ENCODE data around the gene RHBDL3.

GRCh38 chr17:32222621-32223020 is 43.0 kb upstream of the RHBDL3 start:
- TF ChIP-seq POLR2A (IDR thresholded peaks at IDR 0.05) = no peak
- TF ChIP-seq, protein P1, sequence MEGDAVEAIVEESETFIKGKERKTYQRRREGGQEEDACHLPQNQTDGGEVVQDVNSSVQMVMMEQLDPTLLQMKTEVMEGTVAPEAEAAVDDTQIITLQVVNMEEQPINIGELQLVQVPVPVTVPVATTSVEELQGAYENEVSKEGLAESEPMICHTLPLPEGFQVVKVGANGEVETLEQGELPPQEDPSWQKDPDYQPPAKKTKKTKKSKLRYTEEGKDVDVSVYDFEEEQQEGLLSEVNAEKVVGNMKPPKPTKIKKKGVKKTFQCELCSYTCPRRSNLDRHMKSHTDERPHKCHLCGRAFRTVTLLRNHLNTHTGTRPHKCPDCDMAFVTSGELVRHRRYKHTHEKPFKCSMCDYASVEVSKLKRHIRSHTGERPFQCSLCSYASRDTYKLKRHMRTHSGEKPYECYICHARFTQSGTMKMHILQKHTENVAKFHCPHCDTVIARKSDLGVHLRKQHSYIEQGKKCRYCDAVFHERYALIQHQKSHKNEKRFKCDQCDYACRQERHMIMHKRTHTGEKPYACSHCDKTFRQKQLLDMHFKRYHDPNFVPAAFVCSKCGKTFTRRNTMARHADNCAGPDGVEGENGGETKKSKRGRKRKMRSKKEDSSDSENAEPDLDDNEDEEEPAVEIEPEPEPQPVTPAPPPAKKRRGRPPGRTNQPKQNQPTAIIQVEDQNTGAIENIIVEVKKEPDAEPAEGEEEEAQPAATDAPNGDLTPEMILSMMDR (IDR thresholded peaks at IDR 0.05) = no peak
- TF ChIP-seq EP300 (IDR thresholded peaks at IDR 0.05) = no peak

All from tibial nerve (tissue), 4 donors.